ENCODE data around the gene TTC39C.

GRCh38 chr18:24127735-24128134 lies 113.2 kb downstream of the TTC39C start:
- TF ChIP-seq YY1 (IDR thresholded peaks at IDR 0.05; ENCODE audit: insufficient read depth, insufficient read length) (no peak), ZNF274 (IDR thresholded peaks at IDR 0.05; ENCODE audit: low read depth, low read length) (no peak)

All from NT2/D1 (cell line).